C1 segment of cervical spinal cord (tissue), 14 donors: ENCODE data around the gene DPM3.
A peak's percentile ranks its signal among the peaks of the same experiment; 100 is the strongest.
"Not testable (repeated sequence)": the region's sequence is repeated elsewhere in the genome, so short reads cannot be mapped to it uniquely, and the experiment has no call there.

ENCODE experiments used
- DNase-seq, 14 donors: peaks; one replicate each; lab custom pipeline; 2025; lab: John Stamatoyannopoulos, UW

The DPM3 gene

DNA sequence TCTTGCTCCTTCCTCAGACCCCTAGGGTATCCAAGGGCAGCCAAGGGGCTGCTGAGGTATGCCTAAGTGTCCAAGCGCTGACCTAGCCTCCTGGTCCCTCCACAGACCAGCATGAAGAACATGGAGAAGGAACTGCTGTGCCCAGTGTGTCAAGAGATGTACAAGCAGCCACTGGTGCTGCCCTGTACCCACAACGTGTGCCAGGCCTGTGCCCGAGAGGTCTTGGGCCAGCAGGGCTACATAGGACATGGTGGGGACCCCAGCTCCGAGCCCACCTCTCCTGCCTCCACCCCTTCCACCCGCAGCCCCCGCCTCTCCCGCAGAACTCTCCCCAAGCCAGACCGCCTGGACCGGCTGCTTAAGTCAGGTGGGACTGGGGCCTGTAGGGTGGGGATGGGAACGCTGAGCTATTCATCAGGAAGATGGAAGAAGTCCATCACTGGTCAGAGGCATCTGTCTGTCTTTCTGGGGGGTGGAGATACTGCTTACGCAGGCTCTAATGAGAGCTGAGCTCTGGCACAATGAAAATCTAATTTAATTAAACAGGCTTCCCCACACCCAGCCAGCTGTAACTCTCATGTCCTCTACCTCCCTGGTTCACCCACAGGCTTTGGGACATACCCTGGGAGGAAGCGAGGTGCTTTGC is 35.1 kb upstream of the DPM3 start:
- peak in 1 of 14 donors; percentile 27 for DNase-seq

DNA sequence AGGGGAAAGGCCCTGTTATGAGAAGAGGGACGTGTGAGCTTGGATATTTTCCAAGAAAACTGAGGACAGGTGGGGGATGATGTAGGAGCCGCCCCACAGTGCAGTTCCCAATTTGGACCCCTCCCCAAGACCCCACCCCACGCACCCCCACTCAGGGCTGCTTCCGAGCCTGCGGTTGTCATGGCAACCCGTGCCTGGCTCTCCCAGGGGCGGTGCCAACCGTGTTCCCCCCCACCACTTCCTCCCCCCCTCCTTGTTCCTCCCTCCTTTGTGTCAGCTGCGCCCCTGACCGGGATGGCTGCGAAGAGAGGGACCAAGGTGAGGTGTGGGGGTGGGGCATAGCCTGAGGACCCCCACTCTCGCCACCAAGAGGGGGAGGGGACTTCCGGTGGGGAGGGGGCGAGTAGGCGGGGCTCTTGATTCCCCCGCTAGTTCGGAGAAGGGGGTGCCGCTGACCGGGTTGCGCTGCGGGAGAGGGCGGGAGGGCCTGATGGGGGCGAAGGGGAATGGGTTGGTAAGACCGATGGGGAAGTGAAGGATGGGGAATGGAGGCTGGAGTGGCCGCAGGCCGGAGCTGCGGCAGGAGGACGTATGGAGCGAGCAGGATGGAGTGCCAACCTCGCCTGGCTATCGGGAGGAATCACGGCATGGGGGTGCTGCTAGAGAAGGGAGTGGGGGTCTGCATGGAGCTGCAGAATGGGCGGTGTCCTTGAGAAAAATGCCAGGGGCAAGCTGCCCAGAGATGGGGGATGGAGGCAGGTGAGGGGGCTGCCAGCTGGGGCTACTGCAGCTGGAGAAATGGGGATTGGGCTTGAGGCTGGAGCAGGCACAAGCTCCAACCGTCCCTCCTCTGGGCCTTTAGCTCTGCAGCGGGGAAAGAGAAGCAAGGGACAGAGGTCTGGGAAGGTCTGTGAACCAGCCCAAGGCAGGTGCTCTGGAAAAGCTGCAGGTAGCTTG is 34.3 kb upstream of the DPM3 start:
- DNase-seq = peak in 5 of 14 donors; percentile 26 to 70 (median 46)

DNA sequence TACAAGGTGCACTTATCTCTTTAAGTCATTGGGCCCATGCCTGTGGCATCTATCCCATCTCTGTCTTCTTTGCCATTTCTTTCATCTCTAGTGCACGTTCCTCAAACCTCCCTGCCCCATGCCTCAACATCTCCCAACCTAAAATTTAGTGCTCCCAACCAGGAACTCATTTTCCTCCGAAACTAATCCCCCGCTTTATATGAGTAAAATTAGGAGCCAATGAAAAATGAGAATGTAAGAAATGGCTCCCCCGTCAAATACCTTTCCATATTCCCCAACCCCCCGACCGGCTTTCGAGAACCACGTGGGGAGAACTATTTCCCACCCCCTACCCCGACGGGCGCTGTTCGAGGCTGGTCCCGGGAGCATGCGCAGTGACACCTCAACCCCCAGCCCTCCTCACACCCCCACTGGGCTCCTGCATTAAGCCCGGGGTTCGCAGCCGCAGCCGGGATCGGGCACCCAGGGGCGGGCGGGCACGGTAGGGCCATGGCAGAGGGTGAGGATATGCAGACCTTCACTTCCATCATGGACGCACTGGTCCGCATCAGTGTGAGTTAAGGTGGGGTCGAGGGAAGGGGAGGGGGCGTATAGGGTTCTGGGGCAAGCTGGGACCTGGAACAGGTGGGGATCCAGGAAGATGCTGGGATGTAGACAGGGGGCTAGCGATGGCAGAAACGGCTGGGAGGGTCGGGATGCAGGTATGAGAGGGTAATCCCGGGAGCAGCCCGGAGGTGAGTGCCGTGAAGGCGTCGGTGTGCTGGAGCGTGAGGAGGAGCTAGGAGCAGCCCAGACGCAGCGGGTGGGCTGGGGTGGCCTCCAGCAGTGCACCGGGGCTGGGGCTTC is 33.4 kb upstream of the DPM3 start, which contains the start of gene TRIM46:
Gene TRIM46 (plus strand): TSS at position 372 of the 846 bp plus-strand sequence. CDS start 118 bp downstream, at position 490.
- DNase-seq = peak in 8 of 14 donors; percentile 45 to 81 (median 54)

DNA sequence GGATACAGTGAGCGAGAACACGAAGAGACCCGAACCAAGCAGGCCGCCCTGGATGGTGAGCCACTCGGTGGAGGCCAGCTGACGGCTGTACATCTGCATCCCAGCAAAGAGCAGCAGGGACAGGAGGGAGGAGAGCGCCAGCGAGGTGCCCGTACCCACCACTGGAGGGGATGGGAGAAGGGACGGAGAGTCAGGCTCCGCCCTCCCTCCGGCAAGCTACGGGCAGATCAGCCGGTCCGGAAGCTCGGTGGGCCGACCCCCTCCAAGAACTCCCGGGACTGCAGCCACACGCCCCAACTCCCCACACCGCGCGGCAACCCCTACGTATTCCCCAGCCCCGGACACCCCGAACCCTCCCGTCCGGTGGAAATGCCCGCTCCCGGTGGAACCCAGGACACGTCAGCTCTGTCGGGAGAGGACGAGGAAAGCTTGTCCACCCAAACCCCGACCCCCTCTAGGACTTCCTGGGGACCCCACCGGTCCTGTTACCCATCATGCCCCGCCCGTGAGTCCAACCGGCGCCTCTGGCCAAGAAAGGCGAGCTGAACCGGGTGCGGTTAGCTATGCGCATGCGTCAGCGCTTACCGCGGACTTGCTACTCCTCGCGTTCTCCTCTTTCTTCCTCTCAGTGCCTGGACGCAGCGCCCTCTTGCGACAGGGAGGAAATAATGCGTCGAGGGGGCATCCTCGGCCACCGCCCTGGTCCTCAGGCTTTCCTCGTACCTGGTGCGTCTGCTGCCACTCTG is 32.6 kb upstream of the DPM3 start, which contains the start of gene KRTCAP2:
Gene KRTCAP2 (minus strand): TSS at position 573 of the 746 bp plus-strand sequence. CDS start 80 bp downstream, at position 493.
- DNase-seq = peak in 13 of 14 donors; percentile 58 to 93 (median 88)

DNA sequence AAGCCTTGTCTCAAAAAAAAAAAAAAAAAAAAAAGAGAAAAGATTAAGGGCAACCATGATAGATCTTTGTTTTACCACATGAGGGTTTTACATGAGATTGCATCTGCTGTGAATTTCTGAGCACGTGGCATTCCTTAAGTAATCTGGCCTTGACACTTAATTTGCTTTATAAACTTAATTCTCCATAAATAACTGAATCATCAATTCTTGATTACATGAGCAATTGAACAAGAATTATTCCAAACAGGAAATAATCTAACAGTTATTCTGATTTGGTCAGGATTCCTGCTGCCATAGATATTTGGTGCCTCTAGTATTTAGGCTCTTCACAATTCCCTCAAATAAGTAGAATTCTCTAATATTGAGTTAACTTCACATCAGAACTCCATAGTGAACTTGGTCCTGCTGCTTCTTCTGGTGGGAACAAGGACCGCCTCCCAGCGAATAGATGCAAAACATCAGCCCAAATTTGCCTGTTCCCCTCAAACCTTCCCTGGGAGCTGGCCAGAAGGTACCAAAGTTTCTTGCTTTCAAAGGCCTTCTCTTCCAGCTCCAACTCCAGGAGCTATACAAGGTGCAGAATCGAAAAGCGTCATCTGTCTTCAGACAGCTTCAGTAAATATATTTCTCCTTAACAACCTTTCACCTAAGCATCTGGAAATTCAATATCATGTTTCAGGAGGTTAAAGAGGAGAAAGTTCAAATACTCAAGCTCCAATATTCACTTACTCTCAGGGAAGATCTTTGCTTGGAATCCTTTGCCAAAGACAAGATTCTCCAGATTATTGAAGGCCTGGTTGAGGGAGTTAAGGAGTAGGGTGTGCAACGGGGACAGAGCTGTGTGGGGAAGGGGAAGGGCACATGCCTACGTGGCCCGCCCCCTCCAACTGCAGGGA is 31.8 kb upstream of the DPM3 start:
- no peak for DNase-seq

DNA sequence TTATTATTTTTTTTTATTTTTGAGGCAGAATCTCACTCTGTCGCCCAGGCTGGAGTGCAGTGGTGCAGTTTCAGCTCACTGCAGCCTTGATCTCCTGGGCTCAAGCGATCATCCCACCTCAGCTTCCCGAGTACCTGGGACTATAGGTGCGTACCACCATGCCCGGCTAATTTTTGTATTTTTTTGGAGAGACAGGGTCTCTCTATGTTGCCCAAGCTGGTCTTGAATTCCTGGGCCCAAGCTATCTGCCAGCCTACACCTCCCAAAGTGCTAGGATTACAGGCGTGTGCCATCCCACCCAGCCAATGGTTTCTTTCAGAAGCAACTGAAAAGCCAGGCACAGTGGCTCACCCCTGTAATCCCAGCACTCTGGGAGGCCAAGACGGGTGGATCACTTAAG is 30.5 kb upstream of the DPM3 start:
- no peak for DNase-seq

DNA sequence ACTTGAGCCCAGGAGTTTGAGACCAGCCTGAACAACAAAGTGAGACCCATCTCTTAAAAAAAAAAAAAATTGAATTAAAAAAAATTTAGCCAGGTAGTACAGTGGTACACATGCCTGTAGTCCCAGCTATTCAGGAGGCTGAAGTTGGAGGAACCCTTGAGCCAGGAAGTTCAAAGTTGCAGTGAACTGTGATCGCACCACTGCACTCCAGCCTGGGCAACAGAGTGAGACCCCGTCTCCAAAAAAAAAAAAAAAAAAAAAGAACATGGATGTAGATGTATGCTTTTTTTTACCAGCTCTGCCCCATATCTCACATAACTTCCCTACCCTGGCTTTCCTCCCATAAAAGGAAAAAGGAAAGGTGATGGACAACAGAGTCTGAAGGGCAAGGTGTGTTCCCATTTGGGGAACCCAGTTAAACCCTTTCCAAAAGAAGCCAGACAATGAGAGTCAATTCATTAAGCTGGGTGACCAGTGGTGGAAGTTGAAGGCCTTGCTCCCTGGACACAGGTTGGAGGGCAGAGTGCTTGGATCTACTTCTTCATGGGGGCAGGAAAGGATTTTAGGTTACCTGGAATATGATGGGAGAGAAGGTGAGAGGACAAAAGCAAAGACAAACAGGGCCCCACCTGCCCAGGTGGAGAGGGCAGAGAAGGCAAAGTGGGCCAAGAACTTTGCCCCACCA is 29.9 kb upstream of the DPM3 start:
- DNase-seq = no peak

DNA sequence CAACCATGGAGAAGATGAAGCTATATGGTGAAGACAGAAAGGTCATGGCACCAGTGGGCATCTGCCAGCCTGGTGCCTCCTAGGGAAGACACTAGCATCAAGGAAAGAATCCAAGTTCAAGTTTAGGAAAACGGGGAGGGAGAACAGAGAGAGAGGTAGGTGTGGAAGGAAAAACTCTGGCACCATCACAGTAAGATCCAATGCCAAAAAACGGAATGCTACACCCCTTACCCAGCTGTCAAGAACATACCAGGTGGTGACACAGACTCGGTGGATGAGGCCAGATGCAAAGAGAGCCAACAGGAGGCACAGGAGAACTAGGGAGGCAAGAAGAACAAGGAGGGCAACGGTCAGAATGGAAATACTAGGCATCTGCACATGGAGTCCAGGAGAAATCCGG is 29.2 kb upstream of the DPM3 start:
- no peak for DNase-seq

DNA sequence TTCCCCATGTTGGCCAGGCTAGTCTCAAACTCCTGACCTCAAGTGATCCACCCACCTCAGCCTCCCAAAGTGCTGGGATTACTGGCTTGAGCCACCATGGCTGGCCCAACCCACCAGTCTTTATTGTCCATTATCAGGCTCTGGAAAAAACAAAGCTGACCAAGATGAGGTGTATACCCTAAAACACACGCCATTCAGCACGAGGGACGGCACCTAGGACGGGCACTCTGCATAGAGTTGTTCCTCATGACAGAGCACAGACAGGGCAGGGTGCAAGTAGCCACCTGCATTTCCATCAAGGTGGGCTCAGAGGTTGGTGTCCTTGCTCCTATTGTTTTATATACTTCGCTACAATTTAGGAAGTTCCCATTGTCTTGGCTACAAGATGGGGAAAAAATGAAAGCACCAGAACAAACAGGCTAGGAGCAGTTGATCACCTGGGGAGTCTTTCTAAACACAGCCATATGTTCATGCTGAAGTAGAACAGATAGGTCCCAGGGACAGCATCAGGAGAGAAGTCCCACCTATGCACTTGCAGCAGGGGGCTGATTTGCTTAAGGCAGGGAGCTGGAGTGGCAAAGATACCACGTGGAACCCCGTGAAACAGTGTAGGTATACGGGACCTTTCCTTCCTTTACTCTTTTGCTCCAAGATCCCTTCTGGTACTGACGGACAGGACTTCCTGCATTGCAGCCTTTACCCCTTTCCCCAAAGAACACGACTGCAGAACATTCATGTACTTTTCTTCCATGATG is 28.3 kb upstream of the DPM3 start:
- no peak for DNase-seq

DNA sequence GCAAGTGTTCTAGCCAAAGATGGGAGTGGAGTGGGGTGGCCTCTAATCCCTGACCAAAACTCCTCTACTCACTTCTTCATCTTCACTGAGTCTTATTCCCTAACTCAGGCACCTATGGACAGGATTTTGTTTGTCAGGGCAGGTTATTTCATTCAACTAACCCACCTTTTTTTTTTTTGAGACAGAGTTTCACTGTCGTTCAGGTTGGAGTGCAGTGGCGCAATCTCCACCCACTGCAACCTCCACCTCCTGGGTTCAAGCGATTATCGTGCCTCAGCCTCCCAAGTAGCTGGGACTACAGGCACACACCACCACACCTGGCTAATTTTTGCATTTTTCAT is 27.7 kb upstream of the DPM3 start:
- not testable (repeated sequence) for DNase-seq

DNA sequence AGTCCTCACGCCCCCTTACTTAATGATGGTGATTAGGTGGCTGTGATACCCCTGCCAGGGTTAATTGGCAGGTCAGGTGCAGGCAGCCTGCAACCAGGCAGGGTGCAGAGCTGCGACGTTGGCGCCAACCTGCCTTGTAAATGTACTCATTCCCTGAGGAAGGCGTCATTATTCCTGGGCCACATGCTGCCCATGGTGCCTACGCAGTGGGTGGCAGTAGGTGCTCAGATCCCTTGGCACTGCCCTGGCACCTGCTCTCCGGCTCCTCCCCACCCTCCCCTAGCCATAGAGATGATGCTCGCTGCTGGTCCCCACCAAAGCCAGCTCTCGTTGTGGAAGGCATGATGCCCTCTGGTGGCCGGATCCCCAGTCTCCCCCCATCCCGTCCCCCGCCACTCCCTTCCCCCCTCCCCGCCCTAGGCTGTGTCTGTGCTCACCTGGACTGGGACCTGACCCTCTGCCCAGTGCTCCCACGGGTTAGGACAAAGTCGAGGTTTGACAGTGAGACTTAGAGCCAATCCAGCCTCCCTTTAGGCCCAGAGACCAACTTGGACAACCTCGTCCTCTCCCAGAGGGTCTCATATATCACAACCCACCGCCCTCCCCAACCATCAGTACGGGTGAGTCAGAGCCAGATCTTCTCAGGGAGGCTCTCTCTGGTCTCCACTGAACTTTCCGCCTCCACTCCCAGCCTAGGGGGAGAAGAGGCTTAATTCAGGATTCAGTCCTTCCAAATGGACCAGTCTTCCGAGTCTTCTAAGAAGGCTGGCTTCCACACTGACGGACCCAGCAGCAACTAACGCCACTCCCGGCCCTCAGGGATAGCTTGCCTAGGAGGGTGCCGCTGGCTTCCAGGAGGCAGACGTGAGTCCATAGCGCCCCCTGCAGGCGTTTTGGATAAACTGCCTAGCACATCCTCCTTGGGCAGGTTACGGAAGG is 27.1 kb upstream of the DPM3 start:
- peak in 12 of 14 donors; percentile 45 to 86 (median 79) for DNase-seq

DNA sequence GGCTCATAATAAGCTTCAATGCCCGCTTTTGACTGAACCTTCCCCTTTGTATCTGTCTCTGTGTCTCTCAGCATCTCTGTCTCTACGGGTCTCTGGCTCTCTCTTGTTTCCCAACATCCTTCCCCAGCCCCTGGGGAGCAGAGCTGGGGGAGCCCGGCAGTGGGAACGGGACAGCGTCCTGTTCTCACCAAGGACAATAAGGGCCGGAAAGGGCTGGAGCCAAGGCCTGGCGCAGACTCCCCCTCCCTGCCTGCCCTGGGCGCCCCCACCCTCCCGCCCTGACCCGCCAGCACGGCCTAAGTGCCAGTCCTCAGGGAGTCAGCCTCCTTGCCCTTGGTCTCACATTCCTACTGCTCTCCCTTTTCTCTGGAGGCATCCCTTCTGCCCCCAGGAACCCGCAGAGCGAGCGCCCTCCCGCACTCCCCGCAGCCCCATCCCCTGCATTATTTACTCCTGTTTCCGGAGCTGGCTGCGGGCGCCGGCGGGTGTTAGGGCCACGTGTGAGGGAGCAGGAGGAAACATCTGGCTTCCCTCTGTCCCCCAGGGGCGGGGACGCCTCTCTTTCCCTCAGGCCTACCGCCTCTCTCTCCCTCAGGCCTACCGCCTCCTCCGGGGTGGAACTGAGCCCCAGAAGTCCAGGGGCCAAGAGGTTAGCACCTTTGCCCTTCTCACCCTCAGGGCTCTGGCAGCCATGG is 26.3 kb upstream of the DPM3 start:
- DNase-seq = peak in 6 of 14 donors; percentile 21 to 57 (median 42)

DNA sequence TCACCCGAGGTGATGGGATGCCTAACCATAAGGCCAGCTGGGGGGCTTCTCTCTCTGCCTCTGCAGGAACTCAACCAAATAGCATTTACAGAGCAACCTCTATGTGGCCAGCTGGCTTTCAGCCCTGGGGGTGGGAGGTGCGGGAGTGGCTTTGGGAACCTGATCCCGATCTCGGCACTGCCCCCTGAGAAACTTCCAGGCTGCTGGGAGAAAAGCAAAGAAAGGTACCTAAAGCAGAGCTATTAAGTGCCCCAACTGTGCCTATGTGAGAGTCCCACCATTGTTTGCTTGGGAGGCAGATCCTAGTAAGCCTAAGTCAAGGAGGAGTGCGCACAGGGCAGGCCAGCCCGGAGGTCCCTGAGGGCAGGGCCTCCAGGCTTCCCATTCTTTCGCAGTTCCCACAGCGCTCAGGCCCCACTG is 25.7 kb upstream of the DPM3 start:
- no peak for DNase-seq

DNA sequence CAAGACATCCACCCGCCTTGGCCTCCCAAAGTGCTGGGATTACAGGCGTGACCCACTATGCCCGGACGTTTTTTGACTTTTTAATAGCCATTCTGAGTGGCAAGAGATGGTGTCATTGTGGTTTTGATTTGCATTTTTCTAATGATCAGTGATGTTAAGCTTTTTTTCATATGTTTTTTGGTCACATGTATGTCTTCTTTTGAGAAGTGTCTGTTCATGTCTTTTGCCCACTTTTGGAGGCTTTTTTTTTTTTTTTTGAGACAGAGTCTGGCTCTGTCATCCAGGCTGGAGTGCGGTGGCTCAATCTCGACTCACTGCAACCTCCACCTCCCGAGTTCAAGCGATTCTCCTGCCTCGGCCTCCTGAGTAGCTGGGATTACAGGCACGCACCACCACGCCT is 24.3 kb upstream of the DPM3 start:
- DNase-seq = not testable (repeated sequence)

DNA sequence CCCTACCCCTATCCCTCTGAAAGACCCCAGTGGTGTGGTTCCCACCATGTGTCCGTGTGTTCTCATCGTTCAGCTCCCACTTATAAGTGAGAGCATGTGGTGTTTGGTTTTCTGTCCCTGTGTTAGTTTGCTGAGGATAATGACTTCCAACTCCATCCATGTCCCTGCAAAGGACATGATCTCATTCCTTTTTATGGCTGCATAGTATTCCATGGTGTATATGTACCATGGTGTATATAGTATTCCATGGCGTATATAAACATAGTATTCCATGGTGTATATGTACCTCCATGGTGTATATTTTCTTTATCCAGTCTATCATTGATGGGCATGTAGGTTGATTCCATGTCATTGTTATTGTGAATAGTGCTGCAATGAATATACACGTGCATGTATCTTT is 23.5 kb upstream of the DPM3 start:
- DNase-seq = not testable (repeated sequence)

DNA sequence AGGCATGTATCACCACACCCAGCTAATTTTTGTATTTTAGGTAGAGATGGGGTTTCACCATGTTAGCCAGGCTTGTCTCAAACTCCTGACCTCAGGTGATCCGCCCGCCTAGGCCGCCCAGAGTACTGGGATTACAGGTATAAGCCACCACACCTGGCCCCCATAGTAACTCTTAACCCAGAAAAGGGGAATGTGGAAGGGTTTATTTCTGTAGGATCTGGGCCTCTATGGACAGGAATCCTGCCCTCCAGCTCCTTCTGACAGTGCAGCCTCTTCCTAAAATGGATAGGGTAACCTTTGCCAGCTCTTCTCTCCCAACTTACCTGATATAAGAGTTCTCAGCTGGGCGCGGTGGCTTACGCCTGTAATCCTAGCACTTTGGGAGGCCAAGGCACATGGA is 22.3 kb upstream of the DPM3 start:
- DNase-seq = not testable (repeated sequence)

DNA sequence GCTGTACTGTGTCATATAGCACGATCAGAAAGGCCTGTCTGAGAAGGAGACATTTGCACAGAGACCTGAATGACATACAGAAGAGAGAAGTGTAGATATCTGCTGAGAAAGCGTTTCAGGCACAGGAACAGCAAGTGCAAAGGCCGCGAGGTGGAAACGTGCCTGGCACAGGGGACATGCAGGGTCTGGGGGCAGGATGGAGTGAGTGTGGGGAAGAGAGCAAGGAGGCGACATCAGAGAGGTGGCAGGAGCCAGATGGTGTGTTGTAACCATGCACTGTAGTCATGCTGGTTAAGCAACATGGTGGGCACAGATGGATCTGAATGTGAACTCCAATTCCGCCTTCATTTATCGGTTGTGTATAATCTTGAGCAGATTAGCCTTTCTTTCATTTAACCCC is 19.8 kb upstream of the DPM3 start:
- DNase-seq = no peak
